Measurements from ENCODE around the gene SETBP1. TPM values are rescaled to one million over a fixed set of nuclear protein-coding genes. Genes with fewer than 3 reads are reported as not detected.

Gene SETBP1
- total and polyA plus RNA-seq, 2 of the 13 experiments (the other 11 are each of a cell fraction or from before 2014, with no cell fraction given) = 0.18 to 0.65 TPM

GRCh38 chr18:44671914-44672313, 8.8 kb upstream of the SETBP1 start:
- no peaks in the 10 kb centered on the region for H3K9me3 ChIP-seq (ENCODE audit: low read length)
- POLR2A ChIA-PET = no interaction called here
- H3K36me3 ChIP-seq (replicated peaks in 1 of 2; ENCODE audit: control insufficient read depth in 1 of 2, insufficient read depth in 2 of 2, low read length in 2 of 2) = no peaks in the 10 kb centered on the region
- no peaks in the 10 kb centered on the region for H3K27me3 ChIP-seq (ENCODE audit: control insufficient read depth in 1 of 2, insufficient read depth in 2 of 2, low read length in 2 of 2)
- 0% methylated on average over 2 of the region's 2 CpGs for WGBS (ENCODE audit: low lambda C conversion rate)
- TF ChIP-seq, protein P1, sequence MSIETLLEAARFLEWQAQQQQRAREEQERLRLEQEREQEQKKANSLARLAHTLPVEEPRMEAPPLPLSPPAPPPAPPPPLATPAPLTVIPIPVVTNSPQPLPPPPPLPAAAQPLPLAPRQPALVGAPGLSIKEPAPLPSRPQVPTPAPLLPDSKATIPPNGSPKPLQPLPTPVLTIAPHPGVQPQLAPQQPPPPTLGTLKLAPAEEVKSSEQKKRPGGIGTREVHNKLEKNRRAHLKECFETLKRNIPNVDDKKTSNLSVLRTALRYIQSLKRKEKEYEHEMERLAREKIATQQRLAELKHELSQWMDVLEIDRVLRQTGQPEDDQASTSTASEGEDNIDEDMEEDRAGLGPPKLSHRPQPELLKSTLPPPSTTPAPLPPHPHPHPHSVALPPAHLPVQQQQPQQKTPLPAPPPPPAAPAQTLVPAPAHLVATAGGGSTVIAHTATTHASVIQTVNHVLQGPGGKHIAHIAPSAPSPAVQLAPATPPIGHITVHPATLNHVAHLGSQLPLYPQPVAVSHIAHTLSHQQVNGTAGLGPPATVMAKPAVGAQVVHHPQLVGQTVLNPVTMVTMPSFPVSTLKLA (IDR thresholded peaks at IDR 0.05) = peak; percentile 81
- TF ChIP-seq ZNF264 (CRISPR knock-in tag; IDR thresholded peaks at IDR 0.05) = no peak
- no peak overlapping the region for H3K4me2 ChIP-seq (ENCODE audit: low read depth, low read length)
- no peak overlapping the region for H3K9ac ChIP-seq (ENCODE audit: insufficient read depth, low read depth, low read length)
- FAIRE-seq = no peak
- BruUV-seq (replicated peaks) = no TSS peak
- no peaks in the 10 kb centered on the region for H3K79me2 ChIP-seq (ENCODE audit: insufficient read depth, low read length)
- no peak overlapping the region for H3K4me3 ChIP-seq (replicated peaks in 1 of 3; ENCODE audit: insufficient read depth in 1 of 3, low read depth in 2 of 3, low read length in 3 of 3)
- no peak overlapping the region for H3K27ac ChIP-seq (ENCODE audit: extremely low read length, insufficient read depth, low read length)
- no peaks in the 10 kb centered on the region for H4K20me1 ChIP-seq (ENCODE audit: insufficient read depth, low read length)
- no peak for ATAC-seq
- in situ Hi-C loops (cut with HindIII; ENCODE audit: extremely low pct_ligation_motif_present, low pct_unique_long_range_greater_than_20kb) (no loop called here), intact Hi-C loops (cut with micrococcal nuclease; ENCODE audit: unreplicated experiment) (no loop called here)
- no peak for DNase-seq (ENCODE audit: low spot score)
- no peaks in the 10 kb centered on the region for H3K4me1 ChIP-seq (ENCODE audit: insufficient read depth, low read length)
- no peak overlapping the region for H2AFZ ChIP-seq (ENCODE audit: low read length)
- CTCF ChIA-PET (ENCODE audit: low intra/inter-chr PET ratio, low total read pairs) = no interaction called here

DNA sequence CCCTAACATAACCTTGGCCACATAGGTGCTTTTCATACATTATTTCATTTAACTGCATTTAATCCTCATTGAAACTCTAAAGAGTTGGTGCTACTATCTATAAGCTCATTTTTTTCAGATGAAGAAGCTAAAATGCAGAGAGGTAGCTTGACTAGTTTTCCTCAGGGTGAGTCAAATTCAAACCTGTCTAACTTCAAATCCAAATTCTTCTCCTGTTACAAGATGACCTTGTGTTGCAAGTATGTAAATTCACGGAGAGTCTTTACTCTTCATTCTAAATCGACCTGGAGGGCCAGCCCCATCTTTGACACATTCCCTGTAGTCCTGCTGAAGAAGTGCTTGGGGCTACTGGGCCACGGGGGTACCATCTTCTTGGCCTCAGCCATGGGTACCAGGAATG, 8.2 kb upstream of the SETBP1 start:
- Histone ChIP-seq H2AFZ (ENCODE audit: low read length) (no peak overlapping the region), H3K27ac (ENCODE audit: extremely low read length, insufficient read depth, low read length) (no peak overlapping the region), H3K9me3 (ENCODE audit: low read length) (no peaks in the 10 kb centered on the region), H3K4me3 (replicated peaks in 1 of 3; ENCODE audit: insufficient read depth in 1 of 3, low read depth in 2 of 3, low read length in 3 of 3) (no peak overlapping the region), H3K9ac (ENCODE audit: insufficient read depth, low read depth, low read length) (no peak overlapping the region), H4K20me1 (ENCODE audit: insufficient read depth, low read length) (no peaks in the 10 kb centered on the region), H3K79me2 (ENCODE audit: insufficient read depth, low read length) (no peaks in the 10 kb centered on the region), H3K4me2 (ENCODE audit: low read depth, low read length) (no peak overlapping the region), H3K27me3 (ENCODE audit: control insufficient read depth in 1 of 2, insufficient read depth in 2 of 2, low read length in 2 of 2) (0 out of 5 replicates have a peak, but pooled peaks cover 0 to under 1% of the 10 kb centered on the region in 2 experiments), H3K4me1 (ENCODE audit: insufficient read depth, low read length) (no peaks in the 10 kb centered on the region), H3K36me3 (replicated peaks in 1 of 2; ENCODE audit: control insufficient read depth in 1 of 2, insufficient read depth in 2 of 2, low read length in 2 of 2) (no peaks in the 10 kb centered on the region)
- WGBS (ENCODE audit: low lambda C conversion rate) = 12% methylated on average over 3 of the region's 3 CpGs
- in situ Hi-C loops (cut with HindIII; ENCODE audit: extremely low pct_ligation_motif_present, low pct_unique_long_range_greater_than_20kb) (no loop called here), intact Hi-C loops (cut with micrococcal nuclease; ENCODE audit: unreplicated experiment) (no loop called here)
- POLR2A ChIA-PET = no interaction called here
- ATAC-seq (no peak), DNase-seq (ENCODE audit: low spot score) (no peak), FAIRE-seq (no peak)
- no TSS peak for BruUV-seq (replicated peaks)
- CTCF ChIA-PET (ENCODE audit: low intra/inter-chr PET ratio, low total read pairs) = no interaction called here
- no peak for TF ChIP-seq SNAI1 (CRISPR knock-in tag; IDR thresholded peaks at IDR 0.05; ENCODE audit: borderline replicate concordance)
- TF ChIP-seq ZFP62 (CRISPR knock-in tag; IDR thresholded peaks at IDR 0.05) = no peak
- TF ChIP-seq, protein P2, sequence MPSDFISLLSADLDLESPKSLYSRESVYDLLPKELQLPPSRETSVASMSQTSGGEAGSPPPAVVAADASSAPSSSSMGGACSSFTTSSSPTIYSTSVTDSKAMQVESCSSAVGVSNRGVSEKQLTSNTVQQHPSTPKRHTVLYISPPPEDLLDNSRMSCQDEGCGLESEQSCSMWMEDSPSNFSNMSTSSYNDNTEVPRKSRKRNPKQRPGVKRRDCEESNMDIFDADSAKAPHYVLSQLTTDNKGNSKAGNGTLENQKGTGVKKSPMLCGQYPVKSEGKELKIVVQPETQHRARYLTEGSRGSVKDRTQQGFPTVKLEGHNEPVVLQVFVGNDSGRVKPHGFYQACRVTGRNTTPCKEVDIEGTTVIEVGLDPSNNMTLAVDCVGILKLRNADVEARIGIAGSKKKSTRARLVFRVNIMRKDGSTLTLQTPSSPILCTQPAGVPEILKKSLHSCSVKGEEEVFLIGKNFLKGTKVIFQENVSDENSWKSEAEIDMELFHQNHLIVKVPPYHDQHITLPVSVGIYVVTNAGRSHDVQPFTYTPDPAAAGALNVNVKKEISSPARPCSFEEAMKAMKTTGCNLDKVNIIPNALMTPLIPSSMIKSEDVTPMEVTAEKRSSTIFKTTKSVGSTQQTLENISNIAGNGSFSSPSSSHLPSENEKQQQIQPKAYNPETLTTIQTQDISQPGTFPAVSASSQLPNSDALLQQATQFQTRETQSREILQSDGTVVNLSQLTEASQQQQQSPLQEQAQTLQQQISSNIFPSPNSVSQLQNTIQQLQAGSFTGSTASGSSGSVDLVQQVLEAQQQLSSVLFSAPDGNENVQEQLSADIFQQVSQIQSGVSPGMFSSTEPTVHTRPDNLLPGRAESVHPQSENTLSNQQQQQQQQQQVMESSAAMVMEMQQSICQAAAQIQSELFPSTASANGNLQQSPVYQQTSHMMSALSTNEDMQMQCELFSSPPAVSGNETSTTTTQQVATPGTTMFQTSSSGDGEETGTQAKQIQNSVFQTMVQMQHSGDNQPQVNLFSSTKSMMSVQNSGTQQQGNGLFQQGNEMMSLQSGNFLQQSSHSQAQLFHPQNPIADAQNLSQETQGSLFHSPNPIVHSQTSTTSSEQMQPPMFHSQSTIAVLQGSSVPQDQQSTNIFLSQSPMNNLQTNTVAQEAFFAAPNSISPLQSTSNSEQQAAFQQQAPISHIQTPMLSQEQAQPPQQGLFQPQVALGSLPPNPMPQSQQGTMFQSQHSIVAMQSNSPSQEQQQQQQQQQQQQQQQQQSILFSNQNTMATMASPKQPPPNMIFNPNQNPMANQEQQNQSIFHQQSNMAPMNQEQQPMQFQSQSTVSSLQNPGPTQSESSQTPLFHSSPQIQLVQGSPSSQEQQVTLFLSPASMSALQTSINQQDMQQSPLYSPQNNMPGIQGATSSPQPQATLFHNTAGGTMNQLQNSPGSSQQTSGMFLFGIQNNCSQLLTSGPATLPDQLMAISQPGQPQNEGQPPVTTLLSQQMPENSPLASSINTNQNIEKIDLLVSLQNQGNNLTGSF (CRISPR knock-in tag; IDR thresholded peaks at IDR 0.05) = no peak
- no peak for TF ChIP-seq YEATS2 (CRISPR knock-in tag; IDR thresholded peaks at IDR 0.05; ENCODE audit: borderline replicate concordance)
- TF ChIP-seq MYNN (CRISPR knock-in tag; IDR thresholded peaks at IDR 0.05; ENCODE audit: low read depth) = no peak
- no peak for TF ChIP-seq GATAD2A (CRISPR knock-in tag; IDR thresholded peaks at IDR 0.05)
- TF ChIP-seq, protein P3, sequence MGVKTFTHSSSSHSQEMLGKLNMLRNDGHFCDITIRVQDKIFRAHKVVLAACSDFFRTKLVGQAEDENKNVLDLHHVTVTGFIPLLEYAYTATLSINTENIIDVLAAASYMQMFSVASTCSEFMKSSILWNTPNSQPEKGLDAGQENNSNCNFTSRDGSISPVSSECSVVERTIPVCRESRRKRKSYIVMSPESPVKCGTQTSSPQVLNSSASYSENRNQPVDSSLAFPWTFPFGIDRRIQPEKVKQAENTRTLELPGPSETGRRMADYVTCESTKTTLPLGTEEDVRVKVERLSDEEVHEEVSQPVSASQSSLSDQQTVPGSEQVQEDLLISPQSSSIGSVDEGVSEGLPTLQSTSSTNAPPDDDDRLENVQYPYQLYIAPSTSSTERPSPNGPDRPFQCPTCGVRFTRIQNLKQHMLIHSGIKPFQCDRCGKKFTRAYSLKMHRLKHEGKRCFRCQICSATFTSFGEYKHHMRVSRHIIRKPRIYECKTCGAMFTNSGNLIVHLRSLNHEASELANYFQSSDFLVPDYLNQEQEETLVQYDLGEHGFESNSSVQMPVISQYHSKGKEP (CRISPR knock-in tag; IDR thresholded peaks at IDR 0.05) = no peak
- no peak for TF ChIP-seq MTF2 (CRISPR knock-in tag; IDR thresholded peaks at IDR 0.05; ENCODE audit: borderline replicate concordance)
- no peak for TF ChIP-seq FOXC1 (CRISPR knock-in tag; IDR thresholded peaks at IDR 0.05; ENCODE audit: borderline replicate concordance)
